Fibroblast of lung (primary cell): Measurements from ENCODE around the gene MYO18B. TPM values are rescaled to one million over a fixed set of nuclear protein-coding genes. Genes with fewer than 3 reads are reported as not detected.

Source experiments
- DNase-seq, 2 donors: peaks; one replicate each; pipeline versions ENCODE4 v3.0.0 to v3.0.0-alpha.2; 2010; ENCODE audit warnings: low read depth in 2 of 2
- H2AFZ ChIP-seq: 2 replicates; pipeline ENCODE4 v1.5.1; 2012; ENCODE audit warnings: low read length, control low read depth, inconsistent platforms
- H3K27ac ChIP-seq: 2 replicates; pipeline ENCODE4 v1.5.1; 2011; ENCODE audit warnings: low read length, control low read depth; ENCODE audit not compliant: insufficient read depth
- H3K27me3 ChIP-seq: 2 replicates; pipeline ENCODE4 v1.5.1; 2011; ENCODE audit warnings: mild to moderate bottlenecking, low read length; ENCODE audit not compliant: control insufficient read depth, insufficient read depth
- H3K36me3 ChIP-seq: 2 replicates; pipeline ENCODE4 v1.5.1; 2011; ENCODE audit warnings: low read length; ENCODE audit not compliant: control insufficient read depth, insufficient read depth
- H3K4me1 ChIP-seq: 2 replicates; pipeline ENCODE4 v1.5.1; 2011; ENCODE audit warnings: low read length; ENCODE audit not compliant: control insufficient read depth, insufficient read depth; ENCODE audit errors: extremely low read depth
- H3K4me2 ChIP-seq: 2 replicates; pipeline ENCODE4 v1.5.1; 2011; ENCODE audit warnings: low read length, control low read depth; ENCODE audit not compliant: insufficient read depth; ENCODE audit errors: extremely low read depth
- H3K4me3 ChIP-seq, 4 experiments: fragments of 200-600 bp in 1 of 4; sonication (generic) in 1 of 4; replicated peaks in 1 of 4; 2 replicates each; pipeline ENCODE4 v1.5.1; 2011 to 2016; ENCODE audit warnings: low read length in 4 of 4, low read depth in 3 of 4, mild to moderate bottlenecking in 3 of 4, control low read depth in 2 of 4, inconsistent platforms in 1 of 4, mixed read lengths in 1 of 4; ENCODE audit not compliant: insufficient read depth in 1 of 4; ENCODE audit errors: control extremely low read depth in 1 of 4
- H3K79me2 ChIP-seq: 2 replicates; pipeline ENCODE4 v1.5.1; 2012; ENCODE audit warnings: mild to moderate bottlenecking, low read length, inconsistent platforms; ENCODE audit not compliant: control insufficient read depth, insufficient read depth
- H3K9ac ChIP-seq: 2 replicates; pipeline ENCODE4 v1.5.1; 2011; ENCODE audit warnings: mild to moderate bottlenecking, low read length, control low read depth; ENCODE audit not compliant: insufficient read depth
- H3K9me3 ChIP-seq: 2 replicates; pipeline ENCODE4 v1.5.1; 2012; ENCODE audit warnings: low read depth, low read length; ENCODE audit not compliant: control insufficient read depth, insufficient read depth
- H4K20me1 ChIP-seq: 2 replicates; pipeline ENCODE4 v1.5.1; 2011; ENCODE audit warnings: low read length; ENCODE audit not compliant: control insufficient read depth, insufficient read depth; ENCODE audit errors: extremely low read depth
- CTCF ChIP-seq, 2 donors: IDR thresholded peaks in 1 of 2; conservative IDR thresholded peaks in 1 of 2; 1 replicate in 1 of 2; 2 replicates in 1 of 2; pipeline ENCODE4 v1.5.1; 2011 to 2012; ENCODE audit warnings: low read length in 2 of 2, control low read depth in 1 of 2, inconsistent platforms in 1 of 2, low read depth in 1 of 2, mild to moderate bottlenecking in 1 of 2
- EZH2 ChIP-seq: IDR thresholded peaks from 2 replicates; pipeline ENCODE4 v1.5.1; 2012; ENCODE audit warnings: low read length, control low read depth, mild to moderate bottlenecking; ENCODE audit errors: missing control alignments
- polyA plus RNA-seq, 2 donors: library from polyadenylated mRNA; depleted of rRNA in 1 of 2; stranded (reverse) in 1 of 2; unstranded in 1 of 2; fragments of >200 nt; gene quantifications; 2 replicates each; pipeline ENCODE4 v1.2.1, GENCODE V29; 2011 to 2012; ENCODE audit warnings: missing spikeins in 1 of 2
- total RNA-seq: library from RNA; depleted of rRNA; stranded (reverse); fragments of >200 nt; gene quantifications from 2 replicates; pipeline ENCODE4 v1.2.1, GENCODE V29; 2014

Gene MYO18B
- total and polyA plus RNA-seq, 2 donors (not counting 1 experiment from before 2014, with no cell fraction given): 0.17 TPM; not detected in 1

GRCh38 chr22:25840167-25840566 lies 98.2 kb downstream of the MYO18B start:
- Histone ChIP-seq H3K4me2 (no peak overlapping the region), H2AFZ (no peak overlapping the region), H3K27me3 (no peaks in the 10 kb centered on the region), H3K4me3 (no peak overlapping the region), H3K27ac (no peak overlapping the region), H3K79me2 (no peaks in the 10 kb centered on the region), H3K36me3 (no peaks in the 10 kb centered on the region), H3K4me1 (no peaks in the 10 kb centered on the region), H3K9me3 (no peaks in the 10 kb centered on the region), H3K9ac (no peak overlapping the region), H4K20me1 (no peaks in the 10 kb centered on the region)
- no peak for DNase-seq
- no peak for TF ChIP-seq EZH2
- no peak for TF ChIP-seq CTCF (conservative IDR thresholded peaks at IDR 0.05 in 1 of 2, IDR thresholded peaks at IDR 0.05 in 1 of 2; ENCODE audit: low read depth in 1 of 2, low read length in 2 of 2)

- Histone ChIP-seq H3K4me1 (no peaks in the 10 kb centered on the region), H4K20me1 (no peaks in the 10 kb centered on the region), H3K4me2 (no peak overlapping the region), H3K9ac (no peak overlapping the region), H3K4me3 (no peak overlapping the region), H3K9me3 (no peaks in the 10 kb centered on the region), H3K27ac (no peak overlapping the region), H3K79me2 (no peaks in the 10 kb centered on the region), H3K36me3 (no peaks in the 10 kb centered on the region), H3K27me3 (no peaks in the 10 kb centered on the region), H2AFZ (no peak overlapping the region)
- no peak for DNase-seq
- TF ChIP-seq EZH2 (no peak), CTCF (conservative IDR thresholded peaks at IDR 0.05 in 1 of 2, IDR thresholded peaks at IDR 0.05 in 1 of 2; ENCODE audit: low read depth in 1 of 2, low read length in 2 of 2) (no peak)
Measured at GRCh38 chr22:25840891-25841290, 98.9 kb downstream of the MYO18B start.

- no peaks in the 10 kb centered on the region for H3K79me2 ChIP-seq
- no peaks in the 10 kb centered on the region for H3K9me3 ChIP-seq
- no peaks in the 10 kb centered on the region for H3K36me3 ChIP-seq
- DNase-seq: no peak
- no peak for TF ChIP-seq CTCF (conservative IDR thresholded peaks at IDR 0.05 in 1 of 2, IDR thresholded peaks at IDR 0.05 in 1 of 2; ENCODE audit: low read depth in 1 of 2, low read length in 2 of 2)
- TF ChIP-seq EZH2: no peak
- no peak overlapping the region for H2AFZ ChIP-seq
- H3K4me3 ChIP-seq: no peak overlapping the region
- no peaks in the 10 kb centered on the region for H4K20me1 ChIP-seq
- H3K9ac ChIP-seq: no peak overlapping the region
- no peak overlapping the region for H3K27ac ChIP-seq
- H3K4me2 ChIP-seq: no peak overlapping the region
- no peaks in the 10 kb centered on the region for H3K4me1 ChIP-seq
- no peaks in the 10 kb centered on the region for H3K27me3 ChIP-seq
Measured at GRCh38 chr22:25841775-25842174, 99.8 kb downstream of the MYO18B start.
